NCI-H446 (cell line): ENCODE data around the gene RASGRP4.
A peak's percentile ranks its signal among the peaks of the same experiment; 100 is the strongest.
"Not testable (repeated sequence)": the region's sequence is repeated elsewhere in the genome, so short reads cannot be mapped to it uniquely, and the experiment has no call there.

Experiments
- DNase-seq, 2 experiments: peaks; one replicate each; lab custom pipeline; 2025; lab: John Stamatoyannopoulos, UW

Gene RASGRP4

GRCh38 chr19:38417146-38417543, 8.9 kb downstream of the RASGRP4 start:
- DNase-seq = no peak

- no peak for DNase-seq
These were observed 12.6 kb downstream of the RASGRP4 start for GRCh38 chr19:38413416-38413815.

GRCh38 chr19:38412961-38413360, 13.1 kb downstream of the RASGRP4 start:
- no peak for DNase-seq

GRCh38 chr19:38412491-38412890, 13.5 kb downstream of the RASGRP4 start:
- no peak for DNase-seq

- not testable (repeated sequence) for DNase-seq
These were observed 14.1 kb downstream of the RASGRP4 start for GRCh38 chr19:38411898-38412297.

- no peak for DNase-seq
These were observed 14.8 kb downstream of the RASGRP4 start for GRCh38 chr19:38411041-38411712.

- DNase-seq = not testable (repeated sequence)
These were observed 15.6 kb downstream of the RASGRP4 start for GRCh38 chr19:38410407-38410806.

- DNase-seq = peak in 1 of 2 experiments; percentile 39
These were observed 16.3 kb downstream of the RASGRP4 start for GRCh38 chr19:38409631-38410133.

GRCh38 chr19:38405276-38405675, 20.7 kb downstream of the RASGRP4 start:
- DNase-seq = no peak

- no peak for DNase-seq
These were observed 21.2 kb downstream of the RASGRP4 start for GRCh38 chr19:38404858-38405257.

GRCh38 chr19:38402967-38403674, 22.9 kb downstream of the RASGRP4 start, which contains the start of gene FAM98C:
TSS of gene FAM98C (plus strand) at chr19:38403093. CDS start at chr19:38403154, 61 bp downstream.
- peak; percentile 90 to 99 for DNase-seq

- no peak for DNase-seq
These were observed 23.4 kb downstream of the RASGRP4 start for GRCh38 chr19:38402623-38402966.

GRCh38 chr19:38401148-38401547, 24.9 kb downstream of the RASGRP4 start:
- DNase-seq = no peak

GRCh38 chr19:38400361-38400760, 25.7 kb downstream of the RASGRP4 start:
- no peak for DNase-seq

- DNase-seq = no peak
These were observed 26.5 kb downstream of the RASGRP4 start for GRCh38 chr19:38399537-38399936.

GRCh38 chr19:38399081-38399480, 26.9 kb downstream of the RASGRP4 start:
- DNase-seq = no peak

GRCh38 chr19:38395381-38396114, 30.5 kb downstream of the RASGRP4 start:
- DNase-seq = no peak

GRCh38 chr19:38394488-38394887, 31.5 kb downstream of the RASGRP4 start:
- no peak for DNase-seq

GRCh38 chr19:38392707-38393308, 33.2 kb downstream of the RASGRP4 start:
- no peak for DNase-seq

- DNase-seq = no peak
These were observed 34.0 kb downstream of the RASGRP4 start for GRCh38 chr19:38391911-38392464.

- DNase-seq = no peak
These were observed 35.8 kb downstream of the RASGRP4 start for GRCh38 chr19:38389957-38390924.
